DMS 273 (cell line): ENCODE data around the gene BTBD17.
A peak's percentile ranks its signal among the peaks of the same experiment; 100 is the strongest.

Source experiments
- DNase-seq: peaks from one replicate; lab custom pipeline; 2025; ENCODE audit not compliant: unreplicated experiment; lab: John Stamatoyannopoulos, UW

The BTBD17 gene

DNA sequence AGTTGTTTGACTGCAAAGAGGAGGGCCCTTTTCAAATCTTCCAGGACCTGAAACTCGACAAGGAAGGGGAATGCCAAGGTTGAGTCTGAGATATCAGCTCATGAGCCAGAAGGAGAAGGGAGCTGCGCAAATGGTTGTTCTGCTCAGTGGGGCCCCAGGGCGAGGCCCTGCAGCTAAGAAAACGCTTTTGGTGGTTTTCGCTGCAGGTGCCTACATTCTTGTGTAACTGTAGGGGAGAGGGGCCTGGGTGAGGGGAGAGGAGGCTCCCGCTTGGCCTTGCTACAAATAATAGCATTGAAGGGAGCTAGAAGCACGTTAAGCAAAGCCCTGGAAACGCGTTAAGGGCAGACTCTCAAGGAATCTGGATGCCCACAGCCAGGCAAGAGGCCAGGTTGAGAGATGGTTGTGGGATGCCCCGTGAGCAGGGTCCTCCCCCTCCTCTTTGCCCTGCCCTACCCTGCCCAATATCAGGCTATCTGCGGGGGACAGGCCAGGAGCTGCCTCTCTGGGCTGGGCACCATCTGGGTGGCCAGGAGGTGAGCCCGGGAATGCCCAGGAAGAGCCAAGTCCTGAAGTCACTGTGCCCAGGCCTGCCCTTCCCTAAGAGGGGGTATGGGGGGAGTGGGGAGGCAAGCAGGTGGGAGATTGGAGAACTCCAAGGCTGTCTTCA is 27.6 kb upstream of the BTBD17 start:
- DNase-seq: peak; percentile 52

GRCh38 chr17:74387365-74388218 is 25.9 kb upstream of the BTBD17 start:
- no peak for DNase-seq

GRCh38 chr17:74386386-74386785 is 24.7 kb upstream of the BTBD17 start:
- no peak for DNase-seq

DNA sequence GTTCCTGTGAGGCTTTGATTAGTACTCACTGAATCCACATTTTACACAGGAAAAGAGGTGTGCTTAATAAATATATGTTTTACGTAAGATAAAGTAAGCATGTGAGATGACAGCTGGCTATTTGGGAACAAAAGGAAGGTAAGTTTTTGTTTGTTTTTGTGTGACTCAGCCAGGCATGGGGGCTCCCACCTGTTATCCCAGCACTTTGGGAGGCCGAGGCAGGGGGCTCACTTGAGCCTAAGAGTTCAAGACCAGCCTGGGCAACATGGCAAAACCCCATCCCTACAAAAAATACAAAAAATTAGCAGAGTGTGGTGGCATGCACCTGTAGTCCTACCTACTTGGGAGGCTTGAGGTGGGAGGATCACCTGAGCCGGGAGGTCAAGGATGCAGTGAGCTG is 23.5 kb upstream of the BTBD17 start:
- DNase-seq: no peak

DNA sequence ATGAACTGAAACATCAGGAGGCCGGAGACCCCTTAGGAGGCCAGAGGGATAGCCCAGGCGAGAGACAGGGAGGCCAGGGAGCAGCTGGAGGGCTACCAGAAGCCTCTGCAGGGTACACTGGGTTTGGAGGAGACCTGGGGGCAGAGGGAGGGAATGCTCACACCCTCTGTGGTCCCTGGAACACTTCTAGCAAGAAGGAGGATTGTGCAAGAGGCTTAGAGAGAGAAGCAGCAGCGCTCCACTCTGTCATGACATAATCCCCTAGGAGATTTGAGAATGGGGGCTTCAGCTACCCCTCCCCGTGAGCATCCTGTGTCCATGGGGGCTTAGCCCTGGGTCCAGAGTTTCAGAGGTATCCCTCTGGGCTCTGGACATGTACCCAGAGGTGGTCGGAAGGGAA is 21.5 kb upstream of the BTBD17 start:
- DNase-seq: no peak

- no peak for DNase-seq
Observed at GRCh38 chr17:74380959-74381808, 19.5 kb upstream of the BTBD17 start.

DNA sequence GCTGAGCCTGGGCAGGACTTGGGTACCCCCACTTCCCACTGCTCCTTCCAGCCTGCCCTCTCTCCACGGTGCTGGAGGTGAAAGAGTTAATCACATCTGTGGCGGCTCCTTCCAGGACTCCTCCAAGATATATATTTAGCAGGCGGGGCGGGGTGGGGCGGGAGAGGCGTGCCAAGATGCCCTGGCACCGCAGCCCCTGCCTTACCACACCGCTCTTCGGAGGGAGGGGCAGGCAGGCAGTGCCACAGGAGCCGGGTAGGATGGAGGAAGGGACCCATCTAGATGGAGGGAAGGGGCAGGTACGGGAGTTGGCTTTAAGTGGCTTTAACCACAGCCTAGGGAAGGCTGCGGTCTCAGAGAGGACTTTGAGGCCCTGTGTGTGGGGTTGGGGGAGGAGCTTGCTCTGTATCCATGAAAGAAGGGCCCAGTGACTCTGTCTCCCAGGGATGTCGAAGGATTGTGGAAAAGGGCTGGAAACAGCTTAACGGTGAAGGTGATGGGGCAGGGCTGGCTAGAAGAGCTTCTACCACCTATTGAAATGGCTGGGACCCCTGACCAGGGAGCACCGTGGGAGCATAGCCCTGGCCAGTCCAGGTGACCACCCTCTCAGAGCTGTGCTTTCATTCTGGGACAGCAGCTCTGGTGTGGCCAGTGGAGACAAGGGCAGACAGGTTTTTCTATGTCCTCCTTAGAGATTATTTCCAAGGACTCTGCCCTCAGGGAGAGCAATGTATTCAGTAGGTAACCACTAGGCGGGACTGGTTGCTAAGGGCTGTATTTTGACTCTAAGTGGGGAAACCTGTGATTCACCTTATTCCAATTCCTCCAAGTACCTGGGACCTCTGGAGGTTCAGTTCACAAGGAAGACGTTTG is 18.7 kb upstream of the BTBD17 start:
- DNase-seq: peak; percentile 56

DNA sequence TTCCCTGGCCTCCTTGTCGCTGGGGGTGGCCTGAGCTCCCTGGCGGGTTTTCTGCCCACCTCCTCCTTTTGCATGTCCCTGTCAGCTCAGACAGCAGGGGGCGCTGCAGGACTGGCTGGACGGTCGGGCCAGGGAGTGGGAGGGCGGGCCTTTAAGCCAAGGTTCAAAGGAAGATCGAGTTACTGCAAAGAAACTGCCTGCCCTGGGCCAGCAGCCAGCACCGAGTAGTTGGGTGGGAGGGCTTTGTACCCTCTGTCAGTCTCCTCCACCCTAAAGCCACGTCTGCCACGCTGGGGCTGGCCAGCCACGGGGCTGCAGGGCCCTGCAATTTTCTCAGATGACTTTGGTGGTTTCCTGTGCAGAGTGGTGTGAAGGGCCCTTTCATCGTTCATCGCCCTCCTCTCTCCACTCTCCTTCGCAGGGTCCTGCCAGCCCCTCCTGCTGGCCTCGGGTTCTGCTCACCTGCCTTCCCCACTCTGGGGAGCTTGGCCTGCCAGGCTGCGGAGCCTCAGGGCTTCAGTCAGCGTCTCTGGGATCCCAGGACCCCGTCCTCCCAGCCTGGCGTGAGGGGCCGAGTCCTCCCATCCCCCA is 17.9 kb upstream of the BTBD17 start:
- DNase-seq: peak; percentile 96

DNA sequence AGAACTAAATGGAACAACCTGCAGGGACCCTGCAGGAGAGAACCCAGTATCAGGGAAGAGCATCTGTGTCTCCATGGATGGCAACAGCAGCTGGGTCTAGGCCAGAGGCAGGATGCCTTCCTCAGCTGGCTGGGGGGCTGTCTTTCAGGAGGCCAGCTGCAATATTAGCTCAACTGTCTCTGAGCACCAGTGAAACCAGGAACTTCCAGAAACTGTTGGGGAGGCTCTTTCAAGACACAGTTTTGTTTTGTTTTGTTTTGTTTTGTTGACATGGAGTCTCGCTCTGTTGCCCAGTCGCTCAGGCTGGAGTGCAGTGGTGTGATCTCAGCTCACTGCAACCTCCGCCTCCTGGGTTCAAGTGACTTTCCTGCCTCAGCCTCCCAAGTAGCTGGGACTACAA is 13.2 kb upstream of the BTBD17 start:
- DNase-seq: peak; percentile 42

- peak; percentile 82 for DNase-seq
Observed at GRCh38 chr17:74373838-74374606, 12.4 kb upstream of the BTBD17 start.

GRCh38 chr17:74372426-74372825 is 10.8 kb upstream of the BTBD17 start:
- no peak for DNase-seq

- no peak for DNase-seq
Observed at GRCh38 chr17:74371653-74372147, 10.0 kb upstream of the BTBD17 start.

GRCh38 chr17:74369665-74370490 is 8.2 kb upstream of the BTBD17 start:
- no peak for DNase-seq

DNA sequence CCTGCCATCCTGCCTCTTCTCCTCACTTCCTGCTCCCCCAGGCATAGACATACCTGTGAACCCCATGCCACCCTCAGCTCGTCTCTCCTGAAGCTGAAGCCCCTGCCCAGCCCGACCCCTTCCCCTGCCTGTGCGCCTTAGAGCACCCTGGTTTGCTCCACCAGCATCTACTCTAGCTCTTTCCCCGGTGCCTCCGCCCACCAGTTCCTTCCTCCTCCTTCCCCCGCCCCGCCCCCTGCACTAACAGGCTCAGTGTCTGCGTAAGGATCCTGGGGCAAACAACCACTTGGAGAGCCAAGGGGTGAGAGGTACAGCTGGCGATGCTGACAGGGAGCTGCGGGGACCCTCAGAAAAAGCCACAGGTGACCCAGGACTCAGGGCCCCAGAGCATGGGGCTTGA is 7.6 kb upstream of the BTBD17 start:
- DNase-seq: peak; percentile 25

DNA sequence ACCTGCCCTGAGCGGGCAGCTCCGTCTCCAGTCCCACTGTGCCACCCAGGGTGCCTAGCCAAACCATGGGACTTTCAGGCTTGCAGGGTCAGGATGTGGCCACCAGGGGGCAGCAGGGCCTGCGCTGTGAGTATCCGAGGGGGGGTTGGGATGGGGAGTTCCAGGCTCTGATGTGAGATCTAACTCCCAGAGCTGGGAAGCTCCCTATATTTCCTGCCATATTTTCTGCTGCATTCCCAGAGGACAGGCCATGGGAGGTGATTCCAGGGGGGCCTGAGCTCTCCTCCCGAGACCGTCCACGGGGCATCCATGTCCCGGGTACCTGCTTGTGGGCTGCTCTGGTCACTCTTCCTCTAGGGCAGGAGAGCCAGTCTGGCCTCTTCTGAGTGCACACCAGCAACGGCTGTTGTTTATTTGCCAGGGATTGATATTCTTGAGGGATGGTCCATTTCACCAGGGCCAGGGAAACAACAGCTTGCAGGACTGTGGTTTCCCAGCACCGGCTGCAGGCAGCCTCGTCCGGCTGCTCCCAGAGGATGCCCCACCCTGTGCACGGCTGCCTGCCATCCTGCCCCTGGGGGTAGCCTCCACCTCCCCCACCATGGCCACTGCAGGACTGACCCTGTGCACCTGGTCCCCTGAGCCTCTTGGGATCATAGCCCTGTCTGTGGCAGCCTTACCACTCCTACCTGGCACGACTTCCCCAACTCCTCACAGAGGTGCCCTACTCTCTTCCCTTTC is 6.8 kb upstream of the BTBD17 start:
- DNase-seq: peak; percentile 92

- no peak for DNase-seq
Observed at GRCh38 chr17:74367206-74367605, 5.5 kb upstream of the BTBD17 start, which contains the start of gene GPR142. Gene GPR142, plus strand, starts transcription at chr17:74367506. Its CDS starts 2,035 bp downstream, at chr17:74369541.

DNA sequence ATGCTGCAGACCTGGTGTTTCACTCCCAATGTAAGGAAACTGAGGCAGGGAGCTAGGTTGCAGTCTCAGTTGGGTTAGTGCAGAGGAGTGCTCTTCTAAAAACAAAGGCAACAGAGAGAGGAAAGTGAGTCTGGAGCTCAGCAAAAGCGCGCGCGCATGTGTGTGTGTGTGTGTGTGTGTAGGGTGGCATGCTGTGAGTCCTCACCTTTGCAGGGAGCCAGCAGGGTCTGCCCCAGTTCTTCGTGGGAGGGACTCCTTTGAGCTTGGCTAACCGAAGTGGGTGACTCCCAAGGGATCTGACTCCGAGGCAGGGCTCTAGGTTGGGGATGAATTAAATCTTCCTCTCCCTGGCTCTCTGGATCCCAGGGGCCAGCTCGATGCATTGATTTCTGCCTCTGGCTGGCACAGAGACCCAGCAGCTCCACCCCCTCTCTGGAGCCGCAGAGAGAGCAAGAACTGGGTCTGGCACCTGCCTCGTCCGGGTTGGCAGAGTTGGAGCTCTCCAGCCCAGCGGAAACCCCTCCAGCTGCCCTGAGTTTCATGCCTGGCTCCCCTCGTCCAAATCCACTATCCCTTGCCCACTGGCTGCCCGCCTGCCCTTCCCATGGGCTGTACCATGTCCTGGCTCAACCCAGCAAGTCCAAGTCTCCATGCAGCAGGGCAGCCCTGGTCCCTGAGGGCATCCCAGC is 1.3 kb upstream of the BTBD17 start:
- peak; percentile 55 for DNase-seq
